RWPE2 (cell line): Measurements from ENCODE around the gene NGF.

Source experiments
- ATAC-seq: fragments of 200-7000 bp; cut with Tn5 transposase; 3 replicates; pipeline ENCODE4 v1.9.1; 2021; ENCODE audit warnings: low read depth
- DNase-seq: peaks from one replicate; pipeline ENCODE4 v3.0.0-alpha.2; 2020; ENCODE audit warnings: low spot score
- H3K27ac ChIP-seq: fragments of 450-650 bp; 2 replicates; pipeline ENCODE4 v1.5.1; 2017; ENCODE audit warnings: mild to moderate bottlenecking; ENCODE audit not compliant: poor library complexity, severe bottlenecking
- H3K27me3 ChIP-seq: fragments of 250-450 bp; sonication (Bioruptor Pico); 2 replicates; pipeline ENCODE4 v1.5.1; 2021; ENCODE audit warnings: mild to moderate bottlenecking, moderate library complexity; ENCODE audit not compliant: insufficient read depth, poor library complexity, severe bottlenecking
- H3K36me3 ChIP-seq: fragments of 250-450 bp; sonication (Bioruptor Pico); 2 replicates; pipeline ENCODE4 v1.5.1; 2020; ENCODE audit warnings: low read depth, mild to moderate bottlenecking, moderate library complexity
- H3K4me1 ChIP-seq: fragments of 250-450 bp; sonication (Bioruptor Pico); 2 replicates; pipeline ENCODE4 v1.5.1; 2021; ENCODE audit warnings: mild to moderate bottlenecking, moderate library complexity; ENCODE audit not compliant: insufficient read depth, poor library complexity, severe bottlenecking
- H3K4me3 ChIP-seq: fragments of 250-450 bp; sonication (Bioruptor Pico); 2 replicates; pipeline ENCODE4 v1.5.1; 2021; ENCODE audit warnings: mild to moderate bottlenecking, moderate library complexity; ENCODE audit not compliant: severe bottlenecking
- H3K9me3 ChIP-seq: fragments of 250-450 bp; sonication (Bioruptor Pico); 2 replicates; pipeline ENCODE4 v1.5.1; 2021; ENCODE audit warnings: mild to moderate bottlenecking, moderate library complexity; ENCODE audit not compliant: severe bottlenecking
- TF ChIP-seq, protein P1 (sequence below): fragments of 450-650 bp; IDR thresholded peaks from one replicate; pipeline ENCODE4 v1.5.1; 2017; ENCODE audit warnings: mild to moderate bottlenecking, moderate library complexity; ENCODE audit not compliant: poor library complexity, severe bottlenecking

NGF gene

DNA sequence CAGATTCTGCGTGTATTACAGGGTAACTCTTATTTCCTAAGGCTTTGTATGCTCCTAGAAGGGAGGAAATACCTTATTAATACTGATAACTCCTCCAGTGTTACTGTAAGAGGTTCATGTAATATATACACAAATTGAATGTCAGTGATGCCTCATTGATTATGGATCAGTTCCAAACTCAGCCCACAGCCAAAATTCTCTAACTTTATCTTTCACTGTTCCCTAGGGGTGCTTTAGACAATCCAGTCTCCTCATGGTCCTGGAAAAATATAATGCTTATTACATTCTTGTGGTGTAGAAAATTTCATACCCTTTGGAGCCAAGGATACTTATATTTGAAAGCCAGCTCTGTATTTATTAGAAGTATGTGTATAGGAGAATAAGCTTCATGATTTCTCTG is 73.0 kb downstream of the NGF start:
- Histone ChIP-seq H3K4me1 (no peaks in the 10 kb centered on the region), H3K36me3 (no peaks in the 10 kb centered on the region), H3K4me3 (no peak overlapping the region), H3K27ac (no peak overlapping the region), H3K9me3 (no peaks in the 10 kb centered on the region), H3K27me3 (no peaks in the 10 kb centered on the region)
- TF ChIP-seq, protein P1, sequence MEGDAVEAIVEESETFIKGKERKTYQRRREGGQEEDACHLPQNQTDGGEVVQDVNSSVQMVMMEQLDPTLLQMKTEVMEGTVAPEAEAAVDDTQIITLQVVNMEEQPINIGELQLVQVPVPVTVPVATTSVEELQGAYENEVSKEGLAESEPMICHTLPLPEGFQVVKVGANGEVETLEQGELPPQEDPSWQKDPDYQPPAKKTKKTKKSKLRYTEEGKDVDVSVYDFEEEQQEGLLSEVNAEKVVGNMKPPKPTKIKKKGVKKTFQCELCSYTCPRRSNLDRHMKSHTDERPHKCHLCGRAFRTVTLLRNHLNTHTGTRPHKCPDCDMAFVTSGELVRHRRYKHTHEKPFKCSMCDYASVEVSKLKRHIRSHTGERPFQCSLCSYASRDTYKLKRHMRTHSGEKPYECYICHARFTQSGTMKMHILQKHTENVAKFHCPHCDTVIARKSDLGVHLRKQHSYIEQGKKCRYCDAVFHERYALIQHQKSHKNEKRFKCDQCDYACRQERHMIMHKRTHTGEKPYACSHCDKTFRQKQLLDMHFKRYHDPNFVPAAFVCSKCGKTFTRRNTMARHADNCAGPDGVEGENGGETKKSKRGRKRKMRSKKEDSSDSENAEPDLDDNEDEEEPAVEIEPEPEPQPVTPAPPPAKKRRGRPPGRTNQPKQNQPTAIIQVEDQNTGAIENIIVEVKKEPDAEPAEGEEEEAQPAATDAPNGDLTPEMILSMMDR, result no peak
- no peak for DNase-seq
- no peak for ATAC-seq

DNA sequence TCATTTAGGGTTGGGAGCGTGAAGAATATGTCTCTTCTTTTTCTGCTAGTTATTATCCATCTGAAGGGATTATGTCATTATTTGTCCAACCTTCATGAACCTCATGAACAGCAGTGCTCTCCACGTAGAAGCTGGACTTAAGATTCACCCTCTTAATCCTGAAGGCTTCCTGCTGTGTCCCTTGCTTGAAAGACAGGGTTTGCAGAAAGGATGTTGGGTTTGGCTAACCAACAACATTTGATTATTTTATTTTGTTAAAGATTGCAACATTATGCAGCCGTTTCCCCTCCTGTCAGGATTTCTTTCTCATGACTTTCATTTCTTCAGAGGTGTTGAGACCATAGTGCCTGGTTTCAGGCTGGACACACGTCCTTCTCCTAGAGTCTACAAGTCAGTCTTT is 75.2 kb downstream of the NGF start:
- ATAC-seq (no peak), DNase-seq (no peak)
- Histone ChIP-seq H3K9me3 (peaks cover 11% of the 10 kb centered on the region), H3K36me3 (no peaks in the 10 kb centered on the region), H3K4me1 (no peaks in the 10 kb centered on the region), H3K27me3 (no peaks in the 10 kb centered on the region), H3K27ac (no peak overlapping the region), H3K4me3 (no peak overlapping the region)
- TF ChIP-seq, protein P1, result no peak

DNA sequence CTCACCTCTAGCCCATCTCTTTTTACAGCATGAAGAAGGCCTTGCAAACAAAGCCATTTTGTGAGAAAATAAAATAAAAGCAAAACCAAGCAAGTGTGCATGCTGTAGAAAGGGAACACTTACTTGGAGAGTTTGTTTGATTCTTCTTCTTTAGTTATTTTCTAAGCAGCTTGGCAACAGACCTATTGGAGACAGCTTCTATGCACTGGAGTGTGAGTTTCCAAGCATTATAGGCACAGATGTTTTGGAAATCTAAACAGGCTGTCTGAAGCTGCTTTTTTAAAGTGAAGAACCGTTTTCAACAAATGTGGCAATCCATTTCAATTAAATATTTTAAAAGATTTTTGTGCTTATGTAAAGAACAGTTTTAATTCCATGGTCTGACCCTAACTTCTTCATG is 76.6 kb downstream of the NGF start:
- no peaks in the 10 kb centered on the region for H3K36me3 ChIP-seq
- peaks cover 11% of the 10 kb centered on the region for H3K9me3 ChIP-seq
- no peaks in the 10 kb centered on the region for H3K4me1 ChIP-seq
- ATAC-seq (no peak), DNase-seq (no peak)
- H3K27me3 ChIP-seq, result no peaks in the 10 kb centered on the region
- H3K4me3 ChIP-seq, result no peak overlapping the region
- TF ChIP-seq, protein P1, result no peak
- H3K27ac ChIP-seq, result no peak overlapping the region

DNA sequence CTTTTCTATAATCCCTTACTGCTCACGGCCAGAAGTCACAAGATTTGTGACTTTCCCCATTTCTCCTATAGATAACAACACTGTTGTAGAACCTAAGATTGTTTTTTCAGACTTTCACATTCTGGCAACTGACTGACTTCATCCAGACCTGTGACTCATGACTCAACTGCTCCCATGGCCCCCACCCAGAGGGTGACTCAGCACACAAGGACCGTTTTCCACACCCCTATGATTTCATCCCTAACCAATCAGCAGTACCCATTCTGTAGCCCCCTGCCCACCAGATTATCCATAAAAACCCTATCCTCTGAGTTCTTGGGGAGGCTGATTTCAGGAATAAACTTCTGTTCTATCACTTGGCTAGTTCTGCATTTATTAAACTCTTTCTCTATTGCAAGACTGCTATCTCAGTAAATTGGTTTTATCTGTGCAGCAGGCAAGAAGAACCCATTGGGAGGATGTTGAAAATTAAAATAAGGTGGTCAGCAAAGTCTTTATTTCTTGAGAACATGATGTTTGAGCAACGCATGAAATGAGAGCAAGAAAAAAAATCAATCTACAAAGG is 79.7 kb downstream of the NGF start:
- Histone ChIP-seq H3K4me1 (no peaks in the 10 kb centered on the region), H3K27ac (no peak overlapping the region), H3K27me3 (no peaks in the 10 kb centered on the region), H3K9me3 (peaks cover 11% of the 10 kb centered on the region), H3K36me3 (no peaks in the 10 kb centered on the region), H3K4me3 (no peak overlapping the region)
- DNase-seq, result no peak
- peak; percentile 48; the same call in 1 of the 3 replicates for ATAC-seq
- TF ChIP-seq, protein P1, result no peak

DNA sequence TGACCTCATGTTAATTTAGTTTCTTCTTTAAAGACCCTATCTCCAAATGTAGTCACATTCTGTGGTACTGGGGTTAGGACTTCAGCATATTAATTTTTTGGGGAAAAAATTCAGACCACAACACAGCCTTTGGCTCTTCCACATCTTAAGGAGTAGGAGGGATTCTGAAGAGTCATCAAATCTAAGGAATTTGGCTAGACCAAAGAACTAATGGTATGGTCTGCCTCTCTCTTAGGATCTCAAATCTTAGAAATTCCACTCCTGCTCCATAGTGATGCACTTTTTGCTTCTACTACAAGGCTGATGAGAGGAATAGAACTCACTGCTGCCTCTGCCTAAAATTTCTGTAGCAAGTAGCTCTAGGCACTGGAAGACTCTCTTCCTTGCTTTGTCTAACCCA is 80.5 kb downstream of the NGF start:
- ATAC-seq (no peak), DNase-seq (no peak)
- no peak overlapping the region for H3K27ac ChIP-seq
- no peaks in the 10 kb centered on the region for H3K27me3 ChIP-seq
- H3K9me3 ChIP-seq, result peaks cover 11% of the 10 kb centered on the region
- TF ChIP-seq, protein P1, result no peak
- no peaks in the 10 kb centered on the region for H3K4me1 ChIP-seq
- no peak overlapping the region for H3K4me3 ChIP-seq
- H3K36me3 ChIP-seq, result no peaks in the 10 kb centered on the region
